HG02798 (cell line): ENCODE measurements around the gene OR52E8.

ENCODE experiments used
- ATAC-seq: cut with Tn5 transposase; IDR thresholded peaks from one replicate; pipeline ENCODE4 v1.9.1; 2021; ENCODE audit warnings: mild to moderate bottlenecking; ENCODE audit not compliant: unreplicated experiment, poor library complexity

The OR52E8 gene

GRCh38 chr11:5857590-5857989 lies at the start of gene OR52E8:
TSS of gene OR52E8 (minus strand) at chr11:5857690. CDS start at chr11:5857690, 0 bp downstream.
- no peak for ATAC-seq

GRCh38 chr11:5899534-5899933 lies 42.0 kb upstream of the OR52E8 start:
- no peak for ATAC-seq

- no peak for ATAC-seq
Measured at GRCh38 chr11:5892908-5893307, 35.4 kb upstream of the OR52E8 start, which contains the start of gene OR52E5. TSS of gene OR52E5 (plus strand) at chr11:5893208. CDS start at chr11:5900777, 7,569 bp downstream.

- ATAC-seq = no peak
Measured at GRCh38 chr11:5891216-5891800, 33.8 kb upstream of the OR52E8 start.

GRCh38 chr11:5887661-5888060 lies 30.2 kb upstream of the OR52E8 start:
- no peak for ATAC-seq

GRCh38 chr11:5887172-5887571 lies 29.7 kb upstream of the OR52E8 start:
- no peak for ATAC-seq

GRCh38 chr11:5881756-5882155 lies 24.3 kb upstream of the OR52E8 start:
- ATAC-seq = no peak

GRCh38 chr11:5880329-5880728 lies 22.8 kb upstream of the OR52E8 start, which contains the start of gene OR52E4:
TSS of gene OR52E4 (plus strand) at chr11:5880629. CDS start at chr11:5884293, 3,664 bp downstream.
- no peak for ATAC-seq

GRCh38 chr11:5878564-5878963 lies 21.1 kb upstream of the OR52E8 start:
- no peak for ATAC-seq

GRCh38 chr11:5865826-5866225 lies 8.3 kb upstream of the OR52E8 start:
- ATAC-seq = no peak

- no peak for ATAC-seq
Measured at GRCh38 chr11:5851002-5851401, 6.5 kb downstream of the OR52E8 start.

GRCh38 chr11:5847711-5848110 lies 9.8 kb downstream of the OR52E8 start:
- ATAC-seq = no peak

- no peak for ATAC-seq
Measured at GRCh38 chr11:5846701-5847100, 10.8 kb downstream of the OR52E8 start.

- no peak for ATAC-seq
Measured at GRCh38 chr11:5841797-5842196, 15.7 kb downstream of the OR52E8 start, which contains the start of gene OR52E6. TSS of gene OR52E6 (minus strand) at chr11:5841897. CDS start at chr11:5841897, 0 bp downstream.

- ATAC-seq = no peak
Measured at GRCh38 chr11:5837695-5838094, 19.8 kb downstream of the OR52E8 start.

GRCh38 chr11:5833446-5833845 lies 24.0 kb downstream of the OR52E8 start:
- no peak for ATAC-seq

GRCh38 chr11:5831196-5831829 lies 26.2 kb downstream of the OR52E8 start:
- ATAC-seq = no peak

GRCh38 chr11:5818245-5818886 lies 39.1 kb downstream of the OR52E8 start:
- ATAC-seq = peak; percentile 77

- ATAC-seq = no peak
Measured at GRCh38 chr11:5815534-5815933, 42.0 kb downstream of the OR52E8 start.

GRCh38 chr11:5809905-5810795 lies 47.3 kb downstream of the OR52E8 start:
- ATAC-seq = no peak
